ENCODE measurements around the gene PLEKHN1. TPM values are rescaled to one million over a fixed set of nuclear protein-coding genes. Genes with fewer than 3 reads are reported as not detected.
A peak's percentile ranks its signal among the peaks of the same experiment; 100 is the strongest.
"Not testable (repeated sequence)": the region's sequence is repeated elsewhere in the genome, so short reads cannot be mapped to it uniquely, and the experiment has no call there.

Gene PLEKHN1
- total RNA-seq, 1 donor from 2014 or later, result 1.1 TPM

DNA sequence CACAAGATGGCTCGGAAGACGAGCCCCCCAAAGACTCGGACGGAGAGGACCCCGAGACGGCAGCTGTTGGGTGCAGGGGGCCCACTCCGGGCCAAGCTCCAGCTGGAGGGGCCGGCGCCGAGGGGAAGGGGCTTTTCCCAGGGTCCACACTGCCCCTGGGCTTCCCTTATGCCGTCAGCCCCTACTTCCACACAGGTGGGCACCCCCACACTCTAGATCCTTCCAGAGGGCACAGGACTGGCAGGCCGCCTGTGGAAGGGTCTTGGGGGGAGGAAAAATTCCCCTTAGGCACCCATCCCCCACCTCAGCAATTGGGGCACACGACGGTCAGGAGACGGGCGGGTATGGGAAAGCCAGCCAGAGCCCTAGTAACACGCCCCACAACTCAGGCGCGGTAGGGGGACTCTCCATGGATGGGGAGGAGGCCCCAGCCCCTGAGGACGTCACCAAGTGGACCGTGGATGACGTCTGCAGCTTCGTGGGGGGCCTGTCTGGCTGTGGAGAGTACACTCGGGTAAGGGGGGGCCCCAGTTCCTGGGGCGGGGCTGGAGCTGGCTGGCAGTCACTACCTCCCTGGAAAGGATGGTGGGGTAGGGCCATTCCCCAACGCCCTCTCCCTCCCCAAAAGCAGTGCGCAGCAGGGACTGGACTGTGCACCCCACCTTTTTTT, 23.3 kb upstream of the PLEKHN1 start:
- no peak for DNase-seq (ENCODE audit: low spot score, unreplicated experiment)
- Mint-ChIP-seq H3K27ac (no peak overlapping the region), H3K4me3 (ENCODE audit: low read depth) (peak overlapping the region; percentile 40), H3K27me3 (peaks cover 6% of the 10 kb centered on the region), H3K36me3 (ENCODE audit: insufficient read depth) (peaks cover 12% of the 10 kb centered on the region), H3K9me3 (ENCODE audit: low read depth) (no peaks in the 10 kb centered on the region), H3K4me1 (ENCODE audit: low read depth) (peaks cover 11% of the 10 kb centered on the region)
- TF ChIP-seq, protein P1, sequence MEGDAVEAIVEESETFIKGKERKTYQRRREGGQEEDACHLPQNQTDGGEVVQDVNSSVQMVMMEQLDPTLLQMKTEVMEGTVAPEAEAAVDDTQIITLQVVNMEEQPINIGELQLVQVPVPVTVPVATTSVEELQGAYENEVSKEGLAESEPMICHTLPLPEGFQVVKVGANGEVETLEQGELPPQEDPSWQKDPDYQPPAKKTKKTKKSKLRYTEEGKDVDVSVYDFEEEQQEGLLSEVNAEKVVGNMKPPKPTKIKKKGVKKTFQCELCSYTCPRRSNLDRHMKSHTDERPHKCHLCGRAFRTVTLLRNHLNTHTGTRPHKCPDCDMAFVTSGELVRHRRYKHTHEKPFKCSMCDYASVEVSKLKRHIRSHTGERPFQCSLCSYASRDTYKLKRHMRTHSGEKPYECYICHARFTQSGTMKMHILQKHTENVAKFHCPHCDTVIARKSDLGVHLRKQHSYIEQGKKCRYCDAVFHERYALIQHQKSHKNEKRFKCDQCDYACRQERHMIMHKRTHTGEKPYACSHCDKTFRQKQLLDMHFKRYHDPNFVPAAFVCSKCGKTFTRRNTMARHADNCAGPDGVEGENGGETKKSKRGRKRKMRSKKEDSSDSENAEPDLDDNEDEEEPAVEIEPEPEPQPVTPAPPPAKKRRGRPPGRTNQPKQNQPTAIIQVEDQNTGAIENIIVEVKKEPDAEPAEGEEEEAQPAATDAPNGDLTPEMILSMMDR (IDR thresholded peaks at IDR 0.05; ENCODE audit: unreplicated experiment), result no peak

DNA sequence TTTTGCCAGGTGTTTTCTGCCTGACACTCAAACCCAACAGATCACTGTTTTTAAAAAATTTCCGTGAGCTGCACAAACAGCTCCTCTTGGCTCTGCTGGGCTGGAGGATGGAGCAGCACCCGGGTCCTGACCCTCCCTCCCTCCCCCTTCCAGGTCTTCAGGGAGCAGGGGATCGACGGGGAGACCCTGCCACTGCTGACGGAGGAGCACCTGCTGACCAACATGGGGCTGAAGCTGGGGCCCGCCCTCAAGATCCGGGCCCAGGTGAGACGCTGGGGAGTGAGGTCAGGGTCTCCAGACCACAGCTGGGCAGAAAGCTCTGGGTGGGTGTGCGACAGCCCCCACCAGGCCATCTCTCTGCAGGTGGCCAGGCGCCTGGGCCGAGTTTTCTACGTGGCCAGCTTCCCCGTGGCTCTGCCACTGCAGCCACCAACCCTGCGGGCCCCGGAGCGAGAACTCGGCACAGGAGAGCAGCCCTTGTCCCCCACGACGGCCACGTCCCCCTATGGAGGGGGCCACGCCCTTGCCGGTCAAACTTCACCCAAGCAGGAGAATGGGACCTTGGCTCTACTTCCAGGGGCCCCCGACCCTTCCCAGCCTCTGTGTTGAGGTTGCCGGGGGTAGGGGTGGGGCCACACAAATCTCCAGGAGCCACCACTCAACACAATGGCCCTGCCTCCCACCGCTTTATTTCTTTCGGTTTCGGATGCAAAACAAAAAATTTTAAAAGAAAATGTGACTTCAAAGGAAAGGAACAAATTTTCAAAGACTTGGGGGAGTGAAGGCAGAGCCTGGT, 22.5 kb upstream of the PLEKHN1 start:
- H3K4me3 Mint-ChIP-seq (ENCODE audit: low read depth), result peak overlapping the region; percentile 19
- TF ChIP-seq, protein P1 (IDR thresholded peaks at IDR 0.05; ENCODE audit: unreplicated experiment), result no peak
- H3K9me3 Mint-ChIP-seq (ENCODE audit: low read depth), result no peaks in the 10 kb centered on the region
- H3K36me3 Mint-ChIP-seq (ENCODE audit: insufficient read depth), result peaks cover 12% of the 10 kb centered on the region
- H3K27ac Mint-ChIP-seq, result no peak overlapping the region
- no peak for DNase-seq (ENCODE audit: low spot score, unreplicated experiment)
- peaks cover 6% of the 10 kb centered on the region for H3K4me1 Mint-ChIP-seq (ENCODE audit: low read depth)
- peaks cover 6% of the 10 kb centered on the region for H3K27me3 Mint-ChIP-seq

DNA sequence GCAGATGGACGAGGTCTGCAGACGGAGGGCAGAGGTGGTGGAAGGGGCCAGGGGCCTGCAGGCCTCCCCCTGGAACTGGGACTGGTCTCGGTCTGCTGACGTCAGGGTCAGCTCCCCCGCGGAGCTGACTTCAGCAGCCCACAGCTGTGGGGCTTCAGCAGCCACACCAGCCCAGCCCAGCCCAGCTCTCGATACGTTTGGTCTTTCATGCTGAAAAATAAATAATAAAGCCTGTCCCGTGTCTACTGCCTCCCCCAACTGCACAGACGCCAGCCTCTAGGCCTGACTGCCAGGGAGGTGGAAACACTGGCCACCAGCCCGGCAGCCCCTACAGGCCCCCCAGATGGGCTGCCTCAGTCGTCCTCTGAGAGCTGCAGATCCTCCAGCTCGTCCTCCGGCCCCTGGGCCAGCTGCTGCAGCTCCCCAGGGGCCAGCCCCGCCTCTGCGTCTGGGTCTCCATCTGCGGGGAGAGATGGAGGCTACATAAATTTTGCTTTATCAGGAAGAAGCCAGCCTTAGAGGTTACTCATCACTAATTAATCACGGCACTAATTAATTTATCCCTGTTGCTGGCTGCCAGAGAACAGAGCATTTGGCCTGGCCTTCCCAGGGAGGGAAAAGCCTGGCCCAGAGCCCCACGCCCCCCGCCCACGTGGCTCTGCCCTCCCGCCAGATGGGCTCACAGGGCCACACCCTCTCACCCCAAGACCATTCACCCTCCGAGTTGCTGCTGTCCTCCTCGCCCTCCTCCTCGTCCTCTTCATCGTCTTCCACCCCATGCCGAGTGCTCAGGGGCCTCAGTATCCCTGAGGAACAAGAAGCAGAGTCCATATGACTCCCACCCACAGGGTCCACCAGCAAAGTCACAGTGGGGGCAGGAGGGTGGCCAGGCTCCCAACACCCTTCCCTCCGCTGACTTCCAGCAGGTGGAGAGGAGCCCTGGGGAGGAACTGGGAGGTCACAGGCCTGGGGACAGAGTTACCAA, 21.6 kb upstream of the PLEKHN1 start:
- no peak overlapping the region for H3K4me3 Mint-ChIP-seq (ENCODE audit: low read depth)
- H3K27me3 Mint-ChIP-seq, result peaks cover 3% of the 10 kb centered on the region
- H3K9me3 Mint-ChIP-seq (ENCODE audit: low read depth), result no peaks in the 10 kb centered on the region
- no peak for DNase-seq (ENCODE audit: low spot score, unreplicated experiment)
- H3K4me1 Mint-ChIP-seq (ENCODE audit: low read depth), result peaks cover 4% of the 10 kb centered on the region
- H3K36me3 Mint-ChIP-seq (ENCODE audit: insufficient read depth), result peaks cover 14% of the 10 kb centered on the region
- no peak overlapping the region for H3K27ac Mint-ChIP-seq
- TF ChIP-seq, protein P1 (IDR thresholded peaks at IDR 0.05; ENCODE audit: unreplicated experiment), result no peak

DNA sequence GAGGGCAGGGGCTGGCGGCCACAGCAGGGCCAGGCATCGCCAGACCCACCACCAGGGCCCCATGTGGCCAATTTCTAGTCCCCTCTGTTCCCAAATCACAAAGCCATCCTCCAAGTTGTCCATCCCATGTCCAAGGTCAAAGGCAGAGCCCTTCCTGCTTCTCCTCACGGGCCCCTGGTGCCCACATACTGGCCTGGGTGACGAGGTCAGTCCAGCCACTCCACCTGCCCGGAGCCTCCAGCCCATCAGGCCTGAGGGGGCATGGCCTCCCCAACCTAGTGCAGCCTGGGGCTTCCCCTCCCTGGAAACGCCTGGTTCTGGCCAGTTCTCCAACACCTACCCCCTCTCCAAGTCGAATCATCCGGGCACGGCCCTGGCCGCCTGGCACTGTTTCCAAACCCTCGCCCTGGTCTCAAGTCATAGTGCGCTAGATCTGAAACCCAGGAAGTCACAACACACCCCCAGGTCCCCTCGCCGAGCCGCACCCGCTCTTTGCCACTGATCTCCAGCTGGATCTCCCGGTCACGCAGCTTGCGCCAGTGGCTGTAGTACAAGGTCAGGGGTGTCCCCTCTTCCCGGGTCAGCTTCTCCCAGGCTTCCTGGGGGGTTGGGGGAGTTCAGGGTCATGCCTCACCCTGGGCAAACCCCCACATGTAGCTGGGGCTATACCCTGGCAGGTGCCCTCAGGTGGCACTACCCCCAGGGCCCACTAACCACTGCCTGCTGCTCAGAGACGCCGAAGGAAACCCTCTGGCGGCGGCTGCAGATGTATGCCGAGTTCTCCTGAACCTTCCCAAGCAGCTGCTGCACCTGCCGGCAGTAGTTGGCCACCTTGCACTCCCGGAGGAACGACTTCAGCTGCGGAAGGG, 20.4 kb upstream of the PLEKHN1 start:
- Mint-ChIP-seq H3K4me1 (ENCODE audit: low read depth) (peaks cover 2% of the 10 kb centered on the region), H3K27me3 (peaks cover 3% of the 10 kb centered on the region), H3K36me3 (ENCODE audit: insufficient read depth) (peaks cover 21% of the 10 kb centered on the region), H3K27ac (no peak overlapping the region), H3K9me3 (ENCODE audit: low read depth) (no peaks in the 10 kb centered on the region), H3K4me3 (ENCODE audit: low read depth) (no peak overlapping the region)
- TF ChIP-seq, protein P1 (IDR thresholded peaks at IDR 0.05; ENCODE audit: unreplicated experiment), result no peak
- no peak for DNase-seq (ENCODE audit: low spot score, unreplicated experiment)

DNA sequence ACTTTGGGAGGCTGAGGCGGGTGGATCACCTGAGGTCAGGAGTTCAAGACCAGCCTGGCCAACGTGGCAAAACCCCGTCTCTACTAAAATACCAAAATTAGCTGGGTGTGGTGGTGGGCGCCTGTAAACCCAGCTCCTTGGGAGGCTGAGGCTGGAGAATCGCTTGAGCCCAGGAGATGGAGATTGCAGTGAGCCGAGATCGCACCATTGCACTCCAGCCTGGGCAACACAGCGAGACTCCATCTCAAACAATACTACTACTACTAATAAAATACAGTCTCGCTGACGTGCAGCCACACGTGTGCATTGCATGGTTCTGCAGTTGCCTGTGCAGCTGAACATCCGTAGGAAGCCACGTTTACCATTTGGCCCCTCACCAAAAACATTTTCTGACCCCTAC, 19.5 kb upstream of the PLEKHN1 start:
- not testable (repeated sequence) for H3K9me3 Mint-ChIP-seq (ENCODE audit: low read depth); H3K27me3 Mint-ChIP-seq
- H3K36me3 Mint-ChIP-seq (ENCODE audit: insufficient read depth), result peaks cover 25% of the 10 kb centered on the region

More for the DNA sequence above, 19.5 kb upstream of the PLEKHN1 start:
- H3K4me3 Mint-ChIP-seq (ENCODE audit: low read depth); H3K27ac Mint-ChIP-seq; DNase-seq (ENCODE audit: low spot score, unreplicated experiment); H3K4me1 Mint-ChIP-seq (ENCODE audit: low read depth): not testable (repeated sequence)
